GM12872 (cell line): ENCODE data around the gene PBOV1.

Experiments used
- CTCF ChIP-seq: IDR thresholded peaks from 3 replicates; pipeline ENCODE4 v1.5.1; 2011; ENCODE audit warnings: low read depth, mild to moderate bottlenecking, low read length, moderate library complexity; ENCODE audit not compliant: insufficient read depth

PBOV1 gene

GRCh38 chr6:138194287-138194686 lies 24.0 kb downstream of the PBOV1 start:
- no peak for TF ChIP-seq CTCF

GRCh38 chr6:138188278-138188941 lies 29.9 kb downstream of the PBOV1 start:
- no peak for TF ChIP-seq CTCF

DNA sequence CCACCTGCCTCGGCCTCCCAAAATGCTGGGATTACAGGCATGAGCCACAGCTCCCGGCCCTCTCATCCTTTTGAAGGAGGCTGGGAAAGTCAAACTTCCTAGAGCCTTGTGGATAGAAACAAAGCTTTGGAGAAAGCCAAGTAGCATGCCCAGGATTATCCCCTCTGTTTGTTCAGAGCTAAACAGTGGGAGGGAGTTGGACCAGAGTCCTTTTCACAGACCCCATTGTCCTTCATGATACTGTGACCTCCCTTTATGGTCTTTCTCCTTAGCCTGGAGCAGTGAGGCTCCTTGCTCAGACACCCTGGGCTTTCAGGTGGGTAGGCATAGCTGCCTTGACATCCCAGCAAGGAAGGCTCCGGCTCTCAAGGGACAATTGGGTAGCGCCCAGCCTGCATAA lies 31.1 kb downstream of the PBOV1 start:
- TF ChIP-seq CTCF = no peak

- TF ChIP-seq CTCF = no peak
Measured at GRCh38 chr6:138184230-138184629, 34.1 kb downstream of the PBOV1 start.

- no peak for TF ChIP-seq CTCF
Measured at GRCh38 chr6:138183790-138184134, 34.5 kb downstream of the PBOV1 start.

- no peak for TF ChIP-seq CTCF
Measured at GRCh38 chr6:138182939-138183789, 35.1 kb downstream of the PBOV1 start.

GRCh38 chr6:138176652-138177232 lies 41.5 kb downstream of the PBOV1 start:
- no peak for TF ChIP-seq CTCF
